Measurements from ENCODE around the gene FADS1.
A peak's percentile ranks its signal among the peaks of the same experiment; 100 is the strongest.

The FADS1 gene

DNA sequence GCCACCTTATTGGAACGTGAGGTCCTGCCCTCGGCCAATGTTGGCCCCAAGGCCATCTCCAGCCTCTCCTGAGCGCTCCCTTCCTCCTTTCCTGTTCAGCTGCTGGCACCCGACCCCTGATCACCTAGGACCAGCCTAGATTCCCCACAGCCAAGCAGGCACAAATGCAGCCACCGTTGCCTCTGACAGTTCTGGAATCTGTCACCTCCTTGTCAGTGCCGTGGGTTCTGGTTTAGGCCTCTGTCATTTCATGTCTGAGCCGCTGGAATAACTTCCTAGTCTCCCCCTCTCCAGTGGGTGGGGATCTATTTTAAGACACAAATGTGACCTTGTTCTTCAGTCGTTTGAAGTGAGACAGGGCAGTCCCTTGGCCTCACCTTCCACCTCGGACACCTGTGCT is 44.8 kb upstream of the FADS1 start:
- no peak for DNase-seq (ENCODE audit: low read depth in 2 of 2)
- TF ChIP-seq, protein P1, sequence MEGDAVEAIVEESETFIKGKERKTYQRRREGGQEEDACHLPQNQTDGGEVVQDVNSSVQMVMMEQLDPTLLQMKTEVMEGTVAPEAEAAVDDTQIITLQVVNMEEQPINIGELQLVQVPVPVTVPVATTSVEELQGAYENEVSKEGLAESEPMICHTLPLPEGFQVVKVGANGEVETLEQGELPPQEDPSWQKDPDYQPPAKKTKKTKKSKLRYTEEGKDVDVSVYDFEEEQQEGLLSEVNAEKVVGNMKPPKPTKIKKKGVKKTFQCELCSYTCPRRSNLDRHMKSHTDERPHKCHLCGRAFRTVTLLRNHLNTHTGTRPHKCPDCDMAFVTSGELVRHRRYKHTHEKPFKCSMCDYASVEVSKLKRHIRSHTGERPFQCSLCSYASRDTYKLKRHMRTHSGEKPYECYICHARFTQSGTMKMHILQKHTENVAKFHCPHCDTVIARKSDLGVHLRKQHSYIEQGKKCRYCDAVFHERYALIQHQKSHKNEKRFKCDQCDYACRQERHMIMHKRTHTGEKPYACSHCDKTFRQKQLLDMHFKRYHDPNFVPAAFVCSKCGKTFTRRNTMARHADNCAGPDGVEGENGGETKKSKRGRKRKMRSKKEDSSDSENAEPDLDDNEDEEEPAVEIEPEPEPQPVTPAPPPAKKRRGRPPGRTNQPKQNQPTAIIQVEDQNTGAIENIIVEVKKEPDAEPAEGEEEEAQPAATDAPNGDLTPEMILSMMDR (IDR thresholded peaks at IDR 0.05; ENCODE audit: low read depth, low read length) = no peak
- no peak overlapping the region for H3K4me3 ChIP-seq (replicated peaks in 1 of 2; ENCODE audit: low read depth in 2 of 2, low read length in 2 of 2)

DNA sequence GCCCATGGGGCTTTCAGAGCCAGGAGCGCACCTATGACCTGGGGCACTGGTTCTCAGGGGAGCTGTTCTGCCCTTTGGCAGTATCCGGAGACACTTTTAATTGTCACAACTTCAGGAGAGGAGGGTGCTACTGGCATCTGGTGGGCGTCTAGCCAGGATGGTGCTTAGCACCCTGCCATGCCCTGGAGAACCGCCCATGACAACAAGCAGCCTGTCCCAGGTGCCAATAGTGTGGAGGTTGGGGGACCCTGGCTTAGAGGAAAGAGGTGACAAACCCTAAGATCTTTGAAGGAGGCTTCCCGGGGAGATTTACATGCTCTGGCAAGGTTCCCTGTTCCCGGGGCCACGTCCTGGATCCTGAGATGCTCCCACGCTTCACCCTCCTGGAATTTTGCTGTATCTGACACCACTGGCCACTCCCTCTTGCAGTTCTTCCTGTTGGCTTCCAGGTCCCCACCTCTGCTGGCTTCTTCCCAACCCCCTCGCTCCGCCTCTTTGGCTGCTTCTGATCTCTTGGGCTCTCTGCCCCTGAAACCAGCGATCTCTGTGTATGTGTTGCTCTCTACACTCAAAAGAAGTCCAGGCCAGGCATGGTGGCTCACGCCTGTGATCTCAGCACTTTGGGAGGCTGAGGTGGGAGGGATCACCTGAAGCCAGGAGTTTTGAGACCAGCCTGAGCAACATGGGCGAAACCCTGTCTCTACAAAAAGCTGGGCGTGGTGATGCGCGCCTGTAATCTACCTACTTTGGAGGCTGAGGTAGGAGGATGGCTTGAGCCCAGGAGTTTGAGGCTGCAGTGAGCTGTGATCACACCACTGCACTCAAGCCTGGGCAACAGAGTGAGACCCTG is 43.5 kb upstream of the FADS1 start:
- no peak overlapping the region for H3K4me3 ChIP-seq (replicated peaks in 1 of 2; ENCODE audit: low read depth in 2 of 2, low read length in 2 of 2)

DNA sequence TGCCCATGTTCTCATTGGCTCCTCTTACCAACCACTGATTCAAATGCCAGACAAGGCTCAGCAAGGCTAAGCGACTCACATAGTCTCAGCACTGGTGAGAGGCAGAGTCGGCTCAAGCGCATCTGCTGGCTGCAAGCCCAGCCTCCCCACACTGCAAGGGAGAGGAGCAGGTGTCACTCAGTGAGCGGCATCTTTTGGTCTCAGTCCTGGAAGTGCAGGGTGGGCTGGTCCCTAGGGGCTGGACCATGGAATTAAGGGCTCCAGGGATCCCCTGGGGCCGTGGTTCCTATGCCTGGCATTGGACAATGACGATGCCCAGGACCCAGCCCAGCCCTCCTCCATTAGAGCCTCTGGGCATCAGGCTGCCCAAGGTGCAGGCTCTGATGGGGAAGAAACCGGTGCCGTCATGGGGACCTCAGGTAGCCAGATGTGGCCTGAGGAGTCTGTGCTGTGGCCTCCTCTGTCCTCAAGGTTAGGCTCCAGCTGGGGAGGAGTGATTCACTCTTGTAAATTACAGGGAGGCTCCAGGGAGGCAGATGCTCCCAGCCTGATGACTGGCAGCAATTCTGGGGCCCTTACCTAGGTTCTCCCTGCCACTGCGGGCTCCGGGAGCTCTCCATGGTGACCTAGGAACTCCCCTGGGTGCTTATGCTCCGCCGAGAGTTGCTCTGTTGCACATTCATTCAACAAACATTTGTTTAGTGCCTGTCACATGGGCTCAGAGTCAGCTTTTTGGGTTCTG is 39.3 kb upstream of the FADS1 start:
- TF ChIP-seq, protein P1 (IDR thresholded peaks at IDR 0.05; ENCODE audit: low read depth, low read length) = no peak
- no peak overlapping the region for H3K4me3 ChIP-seq (replicated peaks in 1 of 2; ENCODE audit: low read depth in 2 of 2, low read length in 2 of 2)
- peak in 1 of 2 donors; percentile 22 for DNase-seq (ENCODE audit: low read depth in 2 of 2)

More for the DNA sequence above, 43.5 kb upstream of the FADS1 start:
- TF ChIP-seq, protein P1 (IDR thresholded peaks at IDR 0.05; ENCODE audit: low read depth, low read length) = no peak
- DNase-seq (ENCODE audit: low read depth in 2 of 2) = peak; percentile 33 to 88

DNA sequence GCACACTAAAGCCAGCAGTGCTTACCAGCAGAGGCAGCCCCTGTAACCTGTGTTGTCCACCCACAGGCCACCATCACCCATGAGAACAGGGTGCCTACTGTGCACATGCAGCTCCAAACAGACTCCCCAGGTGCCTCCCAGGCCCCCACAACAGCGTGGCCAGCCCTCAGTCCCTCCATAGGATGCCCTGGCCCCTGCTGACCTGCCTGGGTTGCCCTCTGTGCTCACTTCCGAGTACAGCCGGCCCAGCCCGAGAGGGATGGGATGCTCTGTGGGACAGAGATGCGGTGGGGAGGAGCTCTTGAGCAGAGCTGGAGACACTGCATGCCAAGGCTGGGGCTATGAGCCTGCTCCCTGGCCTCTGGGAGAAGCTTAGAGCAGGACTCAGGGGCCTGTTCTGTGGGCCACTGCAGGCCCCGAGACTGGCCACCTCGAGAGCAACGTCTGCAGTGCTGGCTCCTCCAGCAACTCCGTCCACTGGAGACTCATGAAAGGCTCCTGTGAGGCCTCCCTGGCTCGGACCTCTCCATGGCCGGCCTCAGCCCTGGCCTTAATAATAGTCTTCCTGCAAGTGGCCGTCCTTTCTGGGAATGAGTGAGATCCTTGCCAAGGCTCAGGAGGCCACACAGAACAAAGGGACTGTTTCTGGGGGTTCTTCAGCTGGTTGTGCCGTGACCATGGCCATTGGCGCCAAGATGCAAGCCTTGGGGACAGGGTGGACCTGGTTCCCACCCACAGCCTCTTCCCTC is 38.3 kb upstream of the FADS1 start:
- no peak for DNase-seq (ENCODE audit: low read depth in 2 of 2)
- TF ChIP-seq, protein P1 (IDR thresholded peaks at IDR 0.05; ENCODE audit: low read depth, low read length) = no peak
- H3K4me3 ChIP-seq (replicated peaks in 1 of 2; ENCODE audit: low read depth in 2 of 2, low read length in 2 of 2) = no peak overlapping the region

DNA sequence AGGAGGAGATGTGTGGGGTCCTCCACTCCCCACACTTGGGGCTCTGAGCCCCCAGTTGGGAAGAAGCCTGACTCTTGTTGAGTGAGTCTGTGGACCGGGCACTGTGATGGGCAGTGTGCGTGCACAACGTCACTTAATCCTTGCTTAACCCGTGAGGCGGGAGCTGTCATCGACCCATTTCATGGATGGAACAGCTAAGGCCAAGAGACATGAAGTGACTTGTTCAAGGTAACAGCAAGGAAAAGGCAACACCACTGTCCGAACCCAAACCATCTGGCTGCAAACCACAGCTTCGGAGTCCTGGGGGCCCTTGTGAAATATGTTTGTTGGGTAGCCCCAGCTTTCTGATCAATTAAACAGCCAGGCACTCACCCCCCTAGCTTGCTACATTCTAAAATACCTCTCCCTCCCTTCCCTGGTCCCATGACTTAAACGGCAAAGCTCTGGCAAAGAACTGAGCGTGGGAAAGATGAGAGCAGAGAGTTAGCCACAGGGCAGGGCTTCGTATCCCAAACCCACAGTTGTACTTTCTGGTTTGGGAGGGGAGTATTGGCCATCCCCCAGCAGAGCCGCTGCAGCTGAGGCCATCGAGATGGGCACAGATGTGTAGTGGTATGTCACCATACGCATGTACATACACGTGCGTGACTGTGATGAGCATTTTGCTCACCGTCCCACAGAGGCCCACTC is 37.5 kb upstream of the FADS1 start:
- DNase-seq (ENCODE audit: low read depth in 2 of 2) = no peak
- TF ChIP-seq, protein P1 (IDR thresholded peaks at IDR 0.05; ENCODE audit: low read depth, low read length) = no peak

DNA sequence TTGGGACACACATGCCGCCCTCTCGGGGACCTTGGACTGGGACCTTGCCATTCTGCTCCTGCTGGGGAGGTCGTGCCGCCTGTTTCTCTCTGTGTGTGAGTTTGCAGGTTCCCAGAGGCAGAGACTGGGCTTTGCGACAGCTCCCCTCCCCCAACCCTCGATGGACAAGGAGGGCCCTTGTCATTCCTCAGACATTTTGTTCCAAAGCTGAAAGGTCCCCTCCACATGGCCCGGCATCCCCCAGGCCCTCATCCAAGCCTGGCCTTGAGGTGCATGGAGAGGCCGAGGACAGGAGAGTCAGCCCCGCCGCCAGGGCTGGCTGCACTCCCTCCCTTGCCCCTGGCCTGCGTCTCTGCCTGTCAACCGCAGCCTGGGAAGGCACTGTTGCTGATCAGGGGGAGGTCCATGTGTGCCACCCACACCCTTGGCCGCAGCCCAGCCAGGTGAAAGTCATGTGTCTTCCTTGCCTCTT is 36.9 kb upstream of the FADS1 start:
- no peak for DNase-seq (ENCODE audit: low read depth in 2 of 2)
- TF ChIP-seq, protein P1 (IDR thresholded peaks at IDR 0.05; ENCODE audit: low read depth, low read length) = no peak
- H3K4me3 ChIP-seq (replicated peaks in 1 of 2; ENCODE audit: low read depth in 2 of 2, low read length in 2 of 2) = no peak overlapping the region

More for the DNA sequence above, 37.5 kb upstream of the FADS1 start:
- H3K4me3 ChIP-seq (replicated peaks in 1 of 2; ENCODE audit: low read depth in 2 of 2, low read length in 2 of 2) = no peak overlapping the region
